NCI-H2171 (cell line): ENCODE measurements around the gene GRIP2.

Experiments used
- DNase-seq: peaks from one replicate; lab custom pipeline; 2025; lab: John Stamatoyannopoulos, UW

The GRIP2 gene

GRCh38 chr3:14539742-14540491 lies at the start of gene GRIP2:
TSS of gene GRIP2 (minus strand) at chr3:14540342. CDS start at chr3:14540308, 34 bp downstream.
- no peak for DNase-seq

GRCh38 chr3:14588425-14589112 lies 48.4 kb upstream of the GRIP2 start:
- DNase-seq, result no peak

GRCh38 chr3:14587740-14588360 lies 47.7 kb upstream of the GRIP2 start:
- no peak for DNase-seq

- DNase-seq, result no peak
Observed at GRCh38 chr3:14586611-14587010, 46.5 kb upstream of the GRIP2 start.

GRCh38 chr3:14583548-14584091 lies 43.5 kb upstream of the GRIP2 start:
- DNase-seq, result no peak

GRCh38 chr3:14582045-14582410 lies 41.9 kb upstream of the GRIP2 start:
- no peak for DNase-seq

GRCh38 chr3:14581334-14582044 lies 41.3 kb upstream of the GRIP2 start:
- no peak for DNase-seq

GRCh38 chr3:14577897-14578296 lies 37.8 kb upstream of the GRIP2 start:
- DNase-seq, result no peak

GRCh38 chr3:14576163-14576562 lies 36.0 kb upstream of the GRIP2 start:
- no peak for DNase-seq

- no peak for DNase-seq
Observed at GRCh38 chr3:14574183-14574582, 34.0 kb upstream of the GRIP2 start.

GRCh38 chr3:14573706-14574105 lies 33.6 kb upstream of the GRIP2 start:
- no peak for DNase-seq

GRCh38 chr3:14570864-14571263 lies 30.7 kb upstream of the GRIP2 start:
- no peak for DNase-seq

GRCh38 chr3:14570089-14570488 lies 29.9 kb upstream of the GRIP2 start:
- DNase-seq, result no peak

- no peak for DNase-seq
Observed at GRCh38 chr3:14569474-14570000, 29.4 kb upstream of the GRIP2 start.

- no peak for DNase-seq
Observed at GRCh38 chr3:14568269-14568668, 28.1 kb upstream of the GRIP2 start.

- no peak for DNase-seq
Observed at GRCh38 chr3:14566812-14567211, 26.7 kb upstream of the GRIP2 start.

GRCh38 chr3:14565868-14566588 lies 25.9 kb upstream of the GRIP2 start:
- no peak for DNase-seq

- DNase-seq, result no peak
Observed at GRCh38 chr3:14564741-14565140, 24.6 kb upstream of the GRIP2 start.

GRCh38 chr3:14563946-14564539 lies 23.9 kb upstream of the GRIP2 start:
- peak; percentile 48 for DNase-seq

GRCh38 chr3:14562121-14562890 lies 22.2 kb upstream of the GRIP2 start:
- no peak for DNase-seq
